ENCODE results near the gene NAA15. TPM values are rescaled to one million over a fixed set of nuclear protein-coding genes. Genes with fewer than 3 reads are reported as not detected.

Gene NAA15
- total and polyA plus RNA-seq, 2 donors (not counting 3 experiments of a cell fraction or from before 2014, with no cell fraction given), result 4.5 to 67.9 TPM

- H3K9me3 ChIP-seq (replicated peaks; ENCODE audit: control insufficient read depth, insufficient read depth, low read length), result no peaks in the 10 kb centered on the region
- intact Hi-C loops (cut with micrococcal nuclease) (loop anchor here (5.0 kb wide), 1 partner anchor 129 kb away; no protein-coding TSS in a partner anchor), dilution Hi-C loops (cut with MboI; ENCODE audit: extremely low pct_ligation_motif_present, low sequenced_read_pairs) (no loop called here)
- no peak overlapping the region for H3K27ac ChIP-seq (ENCODE audit: insufficient read depth, low read depth, low read length)
- H3K27me3 ChIP-seq (ENCODE audit: control insufficient read depth in 2 of 2, insufficient read depth in 2 of 2, low read length in 2 of 2), result no peaks in the 10 kb centered on the region
- no peak overlapping the region for H3K4me3 ChIP-seq (replicated peaks in 1 of 3; ENCODE audit: insufficient read depth in 1 of 3, low read depth in 1 of 3, low read length in 3 of 3)
- no peaks in the 10 kb centered on the region for H3K79me2 ChIP-seq (ENCODE audit: control insufficient read depth, insufficient read depth, low read length)
- DNase-seq (ENCODE audit: low read depth, low spot score) (peak; percentile 41), FAIRE-seq (no peak)
- ChIA-PET POLR2A (no interaction called here), CTCF (interaction anchor here (0.7 kb wide), 1 partner anchor 13 kb away, joined by 3 read pairs; no protein-coding TSS in a partner anchor)
- H3K9ac ChIP-seq (replicated peaks; ENCODE audit: extremely low read depth, insufficient read depth, low read length), result no peak overlapping the region
- H2AFZ ChIP-seq (ENCODE audit: low read depth, low read length), result no peak overlapping the region
- no peaks in the 10 kb centered on the region for H3K9me1 ChIP-seq (replicated peaks; ENCODE audit: control insufficient read depth, extremely low read depth, insufficient read depth, low read length)
- BruUV-seq (replicated peaks), result no TSS peak
- no peaks in the 10 kb centered on the region for H4K20me1 ChIP-seq (replicated peaks; ENCODE audit: control insufficient read depth, extremely low read depth, insufficient read depth, low read length)
- no peak overlapping the region for H3K4me2 ChIP-seq (ENCODE audit: insufficient read depth, low read length)
- H3K36me3 ChIP-seq (ENCODE audit: control insufficient read depth in 2 of 2, extremely low read depth in 1 of 2, insufficient read depth in 2 of 2, low read length in 2 of 2), result no peaks in the 10 kb centered on the region
- TF ChIP-seq POLR2A (IDR thresholded peaks at IDR 0.05; ENCODE audit: low read depth, low read length) (no peak), MYC (IDR thresholded peaks at IDR 0.05; ENCODE audit: low read depth, low read length) (no peak), FOS (IDR thresholded peaks at IDR 0.05; ENCODE audit: borderline replicate concordance, insufficient read depth, low read length) (no peak), JUN (IDR thresholded peaks at IDR 0.05; ENCODE audit: borderline replicate concordance, insufficient read depth, insufficient read length, low read depth) (no peak), EZH2 (IDR thresholded peaks at IDR 0.05; ENCODE audit: borderline replicate concordance, low read depth, low read length, severe bottlenecking) (no peak), GATA2 (IDR thresholded peaks at IDR 0.05; ENCODE audit: insufficient read depth, insufficient read length, low read depth, low read length) (no peak), MAX (IDR thresholded peaks at IDR 0.05; ENCODE audit: insufficient read depth, insufficient read length) (no peak), CTCF (IDR thresholded peaks at IDR 0.05; ENCODE audit: extremely low read depth in 1 of 2, insufficient read depth in 1 of 2, low read depth in 1 of 2, low read length in 2 of 2) (no peak), POLR2AphosphoS5 (IDR thresholded peaks at IDR 0.05; ENCODE audit: insufficient read depth, low read depth, low read length) (no peak)
- no peaks in the 10 kb centered on the region for H3K4me1 ChIP-seq (ENCODE audit: control insufficient read depth, extremely low read depth, insufficient read depth, low read length)
Measured at GRCh38 chr4:139403462-139403861, 102.2 kb downstream of the NAA15 start.

All from endothelial cell of umbilical vein (primary cell).